ENCODE measurements around the gene GPR18.
"Not testable (repeated sequence)": the region's sequence is repeated elsewhere in the genome, so short reads cannot be mapped to it uniquely, and the experiment has no call there.

GPR18 gene

DNA sequence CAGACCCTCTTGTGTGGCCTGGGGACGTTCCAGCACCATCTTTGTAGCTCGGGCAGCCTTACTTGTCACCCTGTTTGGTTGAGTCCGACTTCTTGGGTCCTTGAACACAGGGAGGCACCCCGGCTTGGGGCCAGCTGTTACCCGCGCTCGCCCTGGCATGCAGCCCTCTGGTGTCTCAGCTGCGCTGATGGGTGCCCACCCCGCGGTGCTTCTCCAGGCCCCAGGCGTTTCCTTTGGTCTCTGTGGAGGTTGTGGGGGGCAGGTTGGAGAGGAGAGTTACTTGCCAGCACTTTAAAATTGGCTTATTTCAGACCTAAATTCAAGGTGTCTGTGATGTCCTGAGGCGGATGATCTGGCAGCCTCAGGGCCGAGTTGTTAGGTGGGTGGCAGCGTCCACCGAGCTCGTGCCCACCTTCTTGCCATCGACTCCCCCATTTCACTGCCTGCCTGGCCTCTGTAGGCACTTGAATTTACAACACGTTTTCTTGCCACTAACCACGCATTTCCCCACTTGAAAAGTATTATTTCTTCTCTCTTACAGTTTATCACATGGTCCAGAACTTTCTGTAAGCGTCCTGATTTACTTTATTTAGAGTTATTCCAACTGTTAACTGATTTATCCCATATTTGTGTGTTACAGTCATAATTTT is 40.6 kb downstream of the GPR18 start:
- H3K4me3 Mint-ChIP-seq: peak overlapping the region; percentile 50
- no peaks in the 10 kb centered on the region for H3K27me3 Mint-ChIP-seq
- peaks cover 86% of the 10 kb centered on the region for H3K4me1 Mint-ChIP-seq
- H3K36me3 Mint-ChIP-seq: peaks cover 43% of the 10 kb centered on the region
- CTCF ChIA-PET: interaction anchor here (1.2 to 2.2 kb wide), 2 partner anchors 14 to 47 kb away, joined by 3 to 7 read pairs; no protein-coding TSS in a partner anchor
- H3K9me3 Mint-ChIP-seq: peaks cover under 1% of the 10 kb centered on the region
- peak; percentile 32 for DNase-seq
- peak overlapping the region; percentile 80 for H3K27ac Mint-ChIP-seq

DNA sequence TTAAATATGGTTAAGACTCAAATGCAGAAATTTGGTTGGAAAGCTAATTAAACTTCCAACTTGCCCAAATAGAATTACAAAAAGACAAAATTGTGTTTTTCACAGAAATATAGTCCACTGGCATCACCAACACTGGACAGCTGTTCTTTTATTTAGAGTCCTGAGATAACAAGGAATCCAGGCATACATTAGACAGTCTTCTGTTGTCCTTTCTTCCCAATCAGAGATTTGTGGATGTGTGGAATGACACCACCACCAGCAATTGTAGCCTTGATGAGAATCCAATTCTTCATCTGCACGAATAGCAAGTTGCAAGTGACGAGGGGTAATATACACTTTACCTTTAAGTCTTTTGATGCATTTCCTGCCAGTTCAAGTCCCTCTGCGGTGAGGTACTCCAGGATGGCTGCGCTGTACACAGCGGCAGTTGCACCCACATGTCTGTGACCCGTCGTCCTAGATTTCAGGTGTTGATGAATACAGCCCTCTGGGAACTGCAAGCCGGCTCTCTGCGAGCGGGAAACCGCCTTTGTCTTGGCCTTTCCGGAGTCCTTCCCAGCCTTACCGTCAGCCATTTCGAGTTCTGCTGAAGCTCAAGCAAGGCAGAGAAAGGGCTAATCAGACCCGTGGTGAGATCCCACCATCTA is 42.9 kb downstream of the GPR18 start:
- Mint-ChIP-seq H3K4me1 (peaks cover 77% of the 10 kb centered on the region), H3K9me3 (no peaks in the 10 kb centered on the region), H3K36me3 (peaks cover 43% of the 10 kb centered on the region), H3K27ac (peak overlapping the region; percentile 97), H3K4me3 (peak overlapping the region; percentile 73), H3K27me3 (no peaks in the 10 kb centered on the region)
- CTCF ChIA-PET: interaction anchor here (0.8 to 2.2 kb wide), 6 partner anchors 10 to 35 kb away, joined by 3 to 13 read pairs (median 4); partner anchors contain the start of gene UBAC2
- peak; percentile 81 for DNase-seq

DNA sequence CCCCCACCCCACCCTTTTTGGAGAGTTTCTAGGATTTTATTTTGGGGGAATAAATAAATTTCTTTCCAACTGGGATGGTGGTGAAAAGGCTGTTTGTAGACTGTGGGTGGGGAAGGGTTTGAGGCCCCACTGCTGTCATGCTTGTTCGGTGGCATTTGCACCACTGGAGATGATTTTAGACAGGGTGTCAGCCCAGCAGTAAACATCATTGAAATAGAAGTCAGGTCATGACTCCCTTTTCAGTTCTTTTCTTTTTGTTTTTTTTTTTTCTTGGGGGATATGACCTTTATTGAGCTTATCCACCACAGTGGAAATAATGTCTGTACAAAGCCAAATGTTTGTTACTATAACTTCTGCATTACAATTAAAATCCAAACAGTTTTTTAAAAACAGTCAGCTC is 43.4 kb downstream of the GPR18 start:
- peak overlapping the region; percentile 73 for H3K4me3 Mint-ChIP-seq
- H3K27ac Mint-ChIP-seq: peak overlapping the region; percentile 97
- no peak for DNase-seq
- CTCF ChIA-PET: interaction anchor here (0.8 to 2.2 kb wide), 6 partner anchors 10 to 35 kb away, joined by 3 to 13 read pairs (median 4); partner anchors contain the start of gene UBAC2
- no peaks in the 10 kb centered on the region for H3K9me3 Mint-ChIP-seq
- peaks cover 76% of the 10 kb centered on the region for H3K4me1 Mint-ChIP-seq
- H3K27me3 Mint-ChIP-seq: no peaks in the 10 kb centered on the region
- peaks cover 47% of the 10 kb centered on the region for H3K36me3 Mint-ChIP-seq

DNA sequence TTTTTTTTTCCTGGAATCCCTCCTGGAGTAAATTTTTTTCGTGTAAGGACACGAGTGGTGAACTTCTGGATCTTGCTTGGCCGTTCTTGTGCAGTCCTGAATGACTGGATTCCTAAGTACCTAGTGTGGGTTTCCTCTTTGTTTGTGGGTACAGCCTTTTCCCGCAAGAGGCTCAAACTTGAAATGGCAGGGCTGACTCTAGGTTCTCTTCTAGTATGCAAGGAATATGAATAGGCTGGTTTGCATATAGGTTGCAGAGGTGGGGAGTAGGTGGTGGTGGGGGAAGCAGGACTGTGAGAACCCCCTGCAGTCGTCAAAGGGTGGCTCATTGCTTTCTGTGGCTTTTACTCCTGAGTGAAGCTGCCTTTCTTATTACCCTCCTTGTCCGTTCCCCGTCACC is 43.9 kb downstream of the GPR18 start:
- peaks cover 74% of the 10 kb centered on the region for H3K4me1 Mint-ChIP-seq
- peak overlapping the region; percentile 73 for H3K4me3 Mint-ChIP-seq
- no peaks in the 10 kb centered on the region for H3K27me3 Mint-ChIP-seq
- H3K27ac Mint-ChIP-seq: peak overlapping the region; percentile 97
- H3K36me3 Mint-ChIP-seq: peaks cover 49% of the 10 kb centered on the region
- CTCF ChIA-PET: interaction anchor here (0.8 to 2.2 kb wide), 4 partner anchors 9 to 34 kb away, joined by 3 to 13 read pairs (median 6); partner anchors contain the start of gene UBAC2
- H3K9me3 Mint-ChIP-seq: no peaks in the 10 kb centered on the region
- peak; percentile 31 for DNase-seq

GRCh38 chr13:99211421-99212035 is 46.7 kb downstream of the GPR18 start:
- H3K27me3 Mint-ChIP-seq: no peaks in the 10 kb centered on the region
- CTCF ChIA-PET: interaction anchor here (0.7 kb wide), 1 partner anchor 14 kb away, joined by 4 read pairs; no protein-coding TSS in a partner anchor
- no peak for DNase-seq
- H3K4me1 Mint-ChIP-seq: peaks cover 69% of the 10 kb centered on the region
- no peak overlapping the region for H3K27ac Mint-ChIP-seq
- no peaks in the 10 kb centered on the region for H3K9me3 Mint-ChIP-seq
- peaks cover 56% of the 10 kb centered on the region for H3K36me3 Mint-ChIP-seq
- no peak overlapping the region for H3K4me3 Mint-ChIP-seq

DNA sequence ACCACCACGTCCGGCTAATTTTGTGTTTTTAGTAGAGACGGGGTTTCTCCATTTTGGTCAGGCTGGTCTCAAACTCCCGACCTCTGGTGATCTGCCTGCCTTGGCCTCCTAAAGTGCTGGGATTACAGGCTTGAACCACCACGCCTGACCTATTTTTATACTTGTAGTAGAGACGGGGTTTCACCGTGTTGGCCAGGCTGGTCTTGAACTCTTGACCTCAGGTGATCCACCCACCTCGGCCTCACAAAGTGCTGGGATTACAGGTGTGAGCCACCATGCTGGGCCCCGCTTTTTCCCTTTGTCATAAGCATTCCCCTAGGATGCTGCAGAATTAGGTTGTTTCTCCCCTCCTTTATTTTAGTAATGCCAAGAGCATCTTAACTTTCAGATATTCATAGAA is 47.6 kb downstream of the GPR18 start:
- DNase-seq, H3K27me3 Mint-ChIP-seq, H3K4me3 Mint-ChIP-seq, CTCF ChIA-PET, H3K9me3 Mint-ChIP-seq, H3K27ac Mint-ChIP-seq: not testable (repeated sequence)
- H3K36me3 Mint-ChIP-seq: peaks cover 59% of the 10 kb centered on the region
- peaks cover 71% of the 10 kb centered on the region for H3K4me1 Mint-ChIP-seq

- Mint-ChIP-seq H3K27ac (no peak overlapping the region), H3K9me3 (no peaks in the 10 kb centered on the region)
These were observed 49.2 kb downstream of the GPR18 start for GRCh38 chr13:99208845-99209527.

DNA sequence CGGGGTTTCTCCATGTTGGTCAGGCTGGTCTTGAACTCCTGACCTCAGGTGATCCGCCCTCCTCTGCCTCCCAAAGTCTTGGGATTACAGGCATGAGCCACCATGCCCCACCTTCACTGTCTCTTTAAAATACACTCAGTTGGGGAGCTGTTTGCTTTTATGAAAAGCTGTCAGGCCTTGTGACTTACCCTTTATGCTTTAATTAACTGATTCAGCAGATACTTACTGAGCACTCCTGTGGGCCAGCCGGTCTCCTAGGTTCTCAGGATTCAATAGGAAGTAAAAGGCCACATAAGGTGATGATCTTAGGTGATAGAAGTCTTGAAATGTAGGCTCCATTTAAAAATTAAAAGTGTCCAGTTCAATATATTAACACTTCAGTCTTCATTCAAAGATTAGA is 50.0 kb downstream of the GPR18 start:
- Mint-ChIP-seq H3K4me1 (peaks cover 76% of the 10 kb centered on the region), H3K9me3 (no peaks in the 10 kb centered on the region), H3K27me3 (peaks cover 8% of the 10 kb centered on the region), H3K27ac (no peak overlapping the region), H3K4me3 (no peak overlapping the region), H3K36me3 (peaks cover 66% of the 10 kb centered on the region)
- DNase-seq: no peak
- CTCF ChIA-PET: interaction anchor here (0.6 kb wide), 1 partner anchor 229 kb away, joined by 3 read pairs; no protein-coding TSS in a partner anchor

More at GRCh38 chr13:99208845-99209527, 49.2 kb downstream of the GPR18 start:
- Mint-ChIP-seq H3K4me1 (peaks cover 71% of the 10 kb centered on the region), H3K36me3 (peaks cover 64% of the 10 kb centered on the region), H3K27me3 (peaks cover 8% of the 10 kb centered on the region), H3K4me3 (no peak overlapping the region)
- CTCF ChIA-PET: interaction anchor here (0.6 to 1.4 kb wide), 2 partner anchors 56 to 228 kb away, joined by 3 to 4 read pairs; no protein-coding TSS in a partner anchor
- no peak for DNase-seq

DNA sequence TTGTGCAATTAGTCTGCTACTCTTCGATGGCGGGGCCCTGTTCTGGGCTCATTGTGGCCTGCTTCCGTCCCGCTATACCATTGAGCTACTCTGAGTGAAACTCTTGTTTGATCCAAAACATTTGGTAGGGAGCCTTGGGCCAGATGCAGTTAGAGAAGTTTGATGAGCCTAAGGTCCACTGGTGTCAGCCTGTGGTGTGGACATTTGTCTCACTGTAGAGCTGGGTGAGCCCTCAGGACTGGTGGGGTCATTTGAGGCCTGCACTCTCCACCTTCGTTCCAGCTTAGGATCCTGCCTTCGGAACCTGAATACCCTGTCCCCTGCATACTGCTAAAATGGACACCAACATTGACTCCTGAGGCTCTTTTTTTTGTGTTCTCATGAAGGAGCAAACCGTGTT is 50.7 kb downstream of the GPR18 start:
- CTCF ChIA-PET: interaction anchor here (1.7 kb wide), 1 partner anchor 59 kb away, joined by 6 read pairs; no protein-coding TSS in a partner anchor
- Mint-ChIP-seq H3K9me3 (no peaks in the 10 kb centered on the region), H3K27me3 (peaks cover 8% of the 10 kb centered on the region), H3K4me1 (peaks cover 80% of the 10 kb centered on the region), H3K36me3 (peaks cover 68% of the 10 kb centered on the region), H3K27ac (no peak overlapping the region), H3K4me3 (no peak overlapping the region)
- DNase-seq: no peak

DNA sequence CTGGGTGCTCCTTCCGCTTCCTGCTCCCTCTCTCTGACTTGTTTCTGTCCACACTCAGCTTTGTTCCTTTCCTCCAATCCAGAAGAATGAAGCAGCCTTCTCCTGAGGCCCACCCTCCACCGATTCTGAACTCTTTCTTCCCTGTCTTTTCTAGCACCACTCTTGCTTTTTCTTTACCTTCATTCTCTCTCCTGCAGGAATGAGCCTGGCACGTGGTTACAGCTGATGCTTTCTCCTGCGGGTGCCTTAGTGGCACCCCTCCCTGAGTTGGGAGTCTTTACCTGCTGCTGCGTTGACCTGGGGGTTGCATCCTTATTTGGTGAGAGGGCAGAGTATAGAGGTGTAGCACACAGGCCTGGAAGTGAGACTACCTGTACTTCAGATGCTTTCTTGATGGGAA is 51.3 kb downstream of the GPR18 start:
- H3K36me3 Mint-ChIP-seq: peaks cover 69% of the 10 kb centered on the region
- no peak overlapping the region for H3K4me3 Mint-ChIP-seq
- peaks cover 8% of the 10 kb centered on the region for H3K27me3 Mint-ChIP-seq
- CTCF ChIA-PET: interaction anchor here (1.7 kb wide), 1 partner anchor 59 kb away, joined by 6 read pairs; no protein-coding TSS in a partner anchor
- H3K9me3 Mint-ChIP-seq: no peaks in the 10 kb centered on the region
- H3K4me1 Mint-ChIP-seq: peaks cover 80% of the 10 kb centered on the region
- H3K27ac Mint-ChIP-seq: no peak overlapping the region
- DNase-seq: no peak

DNA sequence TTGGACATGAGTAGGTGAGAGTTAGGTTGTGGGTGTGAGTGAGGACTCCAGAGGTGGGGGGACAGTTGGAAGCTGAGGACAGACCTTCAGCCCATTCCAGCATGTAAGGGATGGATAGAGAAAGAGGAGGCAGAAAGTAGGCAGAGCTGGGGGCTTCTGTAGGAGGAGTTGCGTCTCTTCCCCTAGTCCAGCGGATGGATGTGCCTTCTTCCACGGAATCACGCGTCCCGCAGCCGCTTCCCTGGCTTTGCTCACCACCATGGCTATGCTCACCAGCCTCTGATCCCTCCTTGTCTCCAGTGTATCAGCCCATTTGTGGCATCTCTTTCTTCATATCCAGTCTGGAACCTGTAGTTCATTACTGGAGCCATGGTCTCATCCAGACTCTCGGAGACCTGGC is 52.0 kb downstream of the GPR18 start:
- no peak overlapping the region for H3K4me3 Mint-ChIP-seq
- H3K27ac Mint-ChIP-seq: no peak overlapping the region

DNA sequence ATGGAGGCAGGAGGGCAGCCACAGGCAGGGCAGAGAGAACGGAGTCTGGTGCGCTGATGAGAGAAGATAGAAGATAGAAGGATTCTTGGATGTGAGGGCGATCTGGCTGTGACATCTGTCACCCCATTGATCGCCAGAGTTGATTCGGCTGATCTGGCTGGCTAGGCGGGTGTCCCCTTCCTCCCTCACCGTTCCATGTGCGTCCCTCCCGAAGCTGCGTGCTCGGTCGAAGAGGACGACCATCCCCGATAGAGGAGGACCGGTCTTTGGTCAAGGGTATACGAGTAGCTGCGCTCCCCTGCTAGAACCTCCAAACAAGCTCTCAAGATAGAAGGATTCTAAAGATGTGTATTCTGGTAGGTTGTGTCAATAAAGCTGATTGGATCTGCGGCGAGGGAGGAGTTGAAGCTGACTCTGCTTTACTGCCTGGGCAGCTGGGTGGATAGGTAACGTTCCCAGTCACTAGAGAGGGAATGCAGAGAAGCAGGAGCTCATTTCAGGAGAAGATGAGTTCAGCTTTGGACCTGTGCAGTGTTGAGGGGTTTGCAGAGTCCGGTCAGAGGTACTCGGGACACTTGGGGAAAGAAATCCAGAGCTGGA is 52.5 kb downstream of the GPR18 start:
- peaks cover 65% of the 10 kb centered on the region for H3K36me3 Mint-ChIP-seq
- peak overlapping the region; percentile 91 for H3K27ac Mint-ChIP-seq
- H3K9me3 Mint-ChIP-seq: no peaks in the 10 kb centered on the region
- peaks cover 75% of the 10 kb centered on the region for H3K4me1 Mint-ChIP-seq
- H3K27me3 Mint-ChIP-seq: peaks cover 8% of the 10 kb centered on the region
- no peak for DNase-seq
- CTCF ChIA-PET: interaction anchor here (1.0 to 2.1 kb wide), 5 partner anchors 9 to 65 kb away, joined by 3 to 8 read pairs (median 5); no protein-coding TSS in a partner anchor
- peak overlapping the region; percentile 67 for H3K4me3 Mint-ChIP-seq

More for the DNA sequence above, 52.0 kb downstream of the GPR18 start:
- H3K36me3 Mint-ChIP-seq: peaks cover 68% of the 10 kb centered on the region
- no peaks in the 10 kb centered on the region for H3K9me3 Mint-ChIP-seq
- no peak for DNase-seq
- peaks cover 8% of the 10 kb centered on the region for H3K27me3 Mint-ChIP-seq
- H3K4me1 Mint-ChIP-seq: peaks cover 80% of the 10 kb centered on the region
- CTCF ChIA-PET: interaction anchor here (1.1 to 1.7 kb wide), 2 partner anchors 60 to 62 kb away, joined by 3 to 6 read pairs; no protein-coding TSS in a partner anchor
